H1 (cell line): ENCODE data around the gene PCNX1. TPM values are rescaled to one million over a fixed set of nuclear protein-coding genes. Genes with fewer than 3 reads are reported as not detected.

ENCODE experiments used
- CTCF ChIA-PET: fragments of 300-600 bp; sonication (Branson Sonifier 250); formaldehyde crosslinking; loops from one replicate; lab custom pipeline; 2021; ENCODE audit not compliant: partially characterized antibody; lab: Charles Lee
- POLR2A ChIA-PET: fragments of 300-600 bp; sonication (Branson Sonifier 250); formaldehyde crosslinking; loops from one replicate; lab custom pipeline; 2021; ENCODE audit warnings: inconsistent platforms; ENCODE audit not compliant: partially characterized antibody; lab: Charles Lee
- DNase-seq, 2 experiments: peaks; one replicate each; pipeline versions ENCODE4 v3.0.0 to v3.0.0-alpha.2; 2010 to 2022; ENCODE audit warnings: low spot score in 2 of 2, low read depth in 1 of 2, mixed read lengths in 1 of 2
- FAIRE-seq: peaks from 2 replicates; lab custom pipeline; 2011; peaks lifted over from hg19 to GRCh38; lab: Jason Lieb, UNC
- H2AFZ ChIP-seq: 2 replicates; pipeline ENCODE4 v1.8.1; 2012; ENCODE audit warnings: low read length, inconsistent platforms
- H2AK5ac ChIP-seq: 2 replicates; pipeline ENCODE4 v1.6.1; 2013; ENCODE audit warnings: low read depth, low read length
- H2BK120ac ChIP-seq: replicated peaks from 2 replicates; pipeline ENCODE3; 2013; ENCODE audit warnings: low read depth, low read length, inconsistent platforms
- H2BK12ac ChIP-seq: 2 replicates; pipeline ENCODE4 v1.6.1; 2013; ENCODE audit warnings: low read depth, low read length
- H2BK15ac ChIP-seq: 2 replicates; pipeline ENCODE4 v1.6.1; 2013; ENCODE audit warnings: low read length
- H2BK20ac ChIP-seq: 2 replicates; pipeline ENCODE4 v1.6.1; 2013; ENCODE audit warnings: low read length
- H2BK5ac ChIP-seq: 2 replicates; pipeline ENCODE4 v1.6.1; 2013; ENCODE audit warnings: low read depth, low read length
- H3K14ac ChIP-seq: 2 replicates; pipeline ENCODE4 v1.6.1; 2013; ENCODE audit warnings: inconsistent platforms; ENCODE audit not compliant: insufficient read length
- H3K18ac ChIP-seq: 2 replicates; pipeline ENCODE4 v1.6.1; 2013; ENCODE audit warnings: low read length; ENCODE audit errors: extremely low read depth
- H3K23ac ChIP-seq: 2 replicates; pipeline ENCODE4 v1.6.1; 2013; ENCODE audit warnings: inconsistent platforms; ENCODE audit not compliant: insufficient read length
- H3K23me2 ChIP-seq: 2 replicates; pipeline ENCODE4 v1.6.1; 2013; ENCODE audit warnings: low read depth, low read length
- H3K27ac ChIP-seq: 2 replicates; pipeline ENCODE4 v1.6.1; 2011; ENCODE audit warnings: low read depth, low read length, inconsistent platforms
- H3K27me3 ChIP-seq, 4 experiments: replicated peaks in 1 of 4; 1 replicate in 1 of 4; 2 replicates in 3 of 4; pipeline versions ENCODE4 v1.6.1 to v1.8.1; 2011 to 2013; ENCODE audit warnings: low read length in 3 of 4, mild to moderate bottlenecking in 3 of 4, inconsistent platforms in 2 of 4, mixed read lengths in 2 of 4, moderate library complexity in 1 of 4; ENCODE audit not compliant: control insufficient read depth in 3 of 4, insufficient read depth in 3 of 4; ENCODE audit errors: extremely low read depth in 1 of 4
- H3K36me3 ChIP-seq, 4 experiments: 2 replicates each; pipeline versions ENCODE4 v1.6.1 to v1.8.1; 2011 to 2013; ENCODE audit warnings: mild to moderate bottlenecking in 4 of 4, low read length in 3 of 4, moderate library complexity in 2 of 4, control low read depth in 1 of 4, inconsistent platforms in 1 of 4; ENCODE audit not compliant: insufficient read depth in 4 of 4, control insufficient read depth in 2 of 4
- H3K4ac ChIP-seq: replicated peaks from 2 replicates; pipeline ENCODE3; 2013; ENCODE audit warnings: low read length, low read depth, mixed read lengths, inconsistent platforms; ENCODE audit not compliant: insufficient read length
- H3K4me1 ChIP-seq, 4 experiments: replicated peaks in 1 of 4; 1 replicate in 1 of 4; 2 replicates in 3 of 4; pipeline versions ENCODE4 v1.6.1 to v1.8.1; 2011 to 2013; ENCODE audit warnings: low read length in 3 of 4, inconsistent platforms in 2 of 4, mixed read lengths in 1 of 4; ENCODE audit not compliant: insufficient read depth in 4 of 4, control insufficient read depth in 3 of 4
- H3K4me2 ChIP-seq, 2 experiments: 2 replicates each; pipeline versions ENCODE4 v1.6.1 to v1.8.1; 2011 to 2013; ENCODE audit warnings: low read depth in 2 of 2, low read length in 2 of 2, control low read depth in 1 of 2, inconsistent platforms in 1 of 2, mild to moderate bottlenecking in 1 of 2; ENCODE audit not compliant: insufficient read depth in 1 of 2
- H3K4me3 ChIP-seq, 4 experiments: fragments of 200-600, 300-600 bp in 1 of 4; sonication (generic), shearing (Covaris generic), sonication (Bioruptor Twin) in 1 of 4; 2 replicates each; pipeline versions ENCODE4 v1.5.1 to v1.8.1; 2011 to 2016; ENCODE audit warnings: low read length in 4 of 4, low read depth in 3 of 4, control low read depth in 2 of 4, inconsistent platforms in 2 of 4, mild to moderate bottlenecking in 2 of 4, mixed read lengths in 1 of 4, moderate library complexity in 1 of 4; ENCODE audit not compliant: insufficient read depth in 2 of 4; ENCODE audit errors: extremely low read depth in 1 of 4
- H3K56ac ChIP-seq: replicated peaks from 2 replicates; pipeline ENCODE3; 2013; ENCODE audit warnings: low read depth, mild to moderate bottlenecking, mixed read lengths, low read length, inconsistent platforms; ENCODE audit not compliant: insufficient read length
- H3K79me1 ChIP-seq: 2 replicates; pipeline ENCODE4 v1.6.1; 2013; ENCODE audit warnings: low read depth, low read length, control low read depth
- H3K79me2 ChIP-seq, 2 experiments: 2 replicates each; pipeline versions ENCODE4 v1.6.1 to v1.8.1; 2012 to 2013; ENCODE audit warnings: low read length in 2 of 2, mild to moderate bottlenecking in 2 of 2, inconsistent platforms in 1 of 2; ENCODE audit not compliant: insufficient read depth in 2 of 2, control insufficient read depth in 1 of 2
- H3K9ac ChIP-seq, 4 experiments: replicated peaks in 1 of 4; 1 replicate in 1 of 4; 2 replicates in 3 of 4; pipeline versions ENCODE4 v1.6.1 to v1.8.1; 2011 to 2013; ENCODE audit warnings: low read depth in 3 of 4, low read length in 3 of 4, control low read depth in 2 of 4, mild to moderate bottlenecking in 2 of 4, moderate library complexity in 2 of 4, inconsistent platforms in 1 of 4; ENCODE audit errors: extremely low read depth in 1 of 4
- H3K9me3 ChIP-seq, 2 experiments: 2 replicates each; pipeline versions ENCODE4 v1.6.1 to v1.8.1; 2012 to 2013; ENCODE audit warnings: mild to moderate bottlenecking in 2 of 2, moderate library complexity in 2 of 2, control low read depth in 1 of 2, inconsistent platforms in 1 of 2, low read depth in 1 of 2, low read length in 1 of 2, mixed read lengths in 1 of 2; ENCODE audit not compliant: insufficient read depth in 2 of 2
- H4K20me1 ChIP-seq, 2 experiments: replicated peaks in 1 of 2; 2 replicates each; pipeline versions ENCODE3 to v1.8.1; 2011 to 2013; ENCODE audit warnings: inconsistent platforms in 2 of 2, low read length in 2 of 2, mild to moderate bottlenecking in 1 of 2; ENCODE audit not compliant: insufficient read depth in 2 of 2, control insufficient read depth in 1 of 2
- H4K5ac ChIP-seq: 2 replicates; pipeline ENCODE4 v1.6.1; 2013; ENCODE audit warnings: low read length, low read depth, mixed read lengths, inconsistent platforms; ENCODE audit not compliant: insufficient read length
- H4K8ac ChIP-seq: 2 replicates; pipeline ENCODE4 v1.8.0; 2013; ENCODE audit warnings: mild to moderate bottlenecking, moderate library complexity, low read length, inconsistent platforms; ENCODE audit not compliant: insufficient read depth; ENCODE audit errors: extremely low read depth
- H4K91ac ChIP-seq: replicated peaks from 2 replicates; pipeline ENCODE3; 2013; ENCODE audit warnings: low read length, mixed read lengths, inconsistent platforms; ENCODE audit not compliant: insufficient read length
- EGR1 ChIP-seq: IDR thresholded peaks from 2 replicates; pipeline ENCODE4 v1.6.1; 2011; ENCODE audit warnings: low read depth, low read length, borderline replicate concordance
- POLR2A ChIP-seq, 2 experiments: IDR thresholded peaks; 1 replicate in 1 of 2; 2 replicates in 1 of 2; pipeline ENCODE4 v1.6.1; 2011; ENCODE audit warnings: low read depth in 2 of 2, low read length in 2 of 2, mild to moderate bottlenecking in 2 of 2; ENCODE audit errors: control extremely low read depth in 1 of 2
- TAF1 ChIP-seq: IDR thresholded peaks from 2 replicates; pipeline ENCODE4 v1.6.1; 2011; ENCODE audit warnings: mild to moderate bottlenecking, low read depth, low read length
- WGBS, 2 experiments: shearing (Covaris generic) in 1 of 2; methylation state at CpG; one replicate each; pipeline versions ENCODE4 v1.1.6 to v1.1.7; 2013 to 2015; ENCODE audit warnings: low lambda C conversion rate in 2 of 2, mixed read lengths in 2 of 2, inconsistent platforms in 1 of 2, low coverage in 1 of 2, missing lambda C conversion rate in 1 of 2; ENCODE audit not compliant: insufficient replicate concordance in 2 of 2, insufficient coverage in 1 of 2, insufficient read length in 1 of 2; ENCODE audit errors: extremely low coverage in 1 of 2, missing lambda C conversion rate in 1 of 2; 5-methylcytosine and 5-hydroxymethylcytosine counted together
- polyA plus RNA-seq, 7 experiments: library from polyadenylated mRNA; depleted of rRNA in 3 of 7; stranded (reverse) in 5 of 7; unstranded in 2 of 7; fragments of >200 nt in 5 of 7; fragments of 200-250 nt in 2 of 7; gene quantifications; 1 replicate in 5 of 7; 2 replicates in 1 of 7; 4 replicates in 1 of 7; pipeline versions ENCODE4 v1.2.1 to v1.2.3, GENCODE V29; 2011 to 2013; ENCODE audit warnings: missing spikeins in 2 of 7, mixed read lengths in 2 of 7
- total RNA-seq: library from RNA; stranded (reverse); fragmentation: NEBNext Ultra II Directional; extraction: Animal tissue kit (Norgen Biotek cat#: 25700); gene quantifications from 2 replicates; pipeline ENCODE4 v1.2.1, GENCODE V29; 2021

The PCNX1 gene
- total and polyA plus RNA-seq, 2 of the 8 experiments (the other 6 are each of a cell fraction or from before 2014, with no cell fraction given), result 37.7 to 53.2 TPM

DNA sequence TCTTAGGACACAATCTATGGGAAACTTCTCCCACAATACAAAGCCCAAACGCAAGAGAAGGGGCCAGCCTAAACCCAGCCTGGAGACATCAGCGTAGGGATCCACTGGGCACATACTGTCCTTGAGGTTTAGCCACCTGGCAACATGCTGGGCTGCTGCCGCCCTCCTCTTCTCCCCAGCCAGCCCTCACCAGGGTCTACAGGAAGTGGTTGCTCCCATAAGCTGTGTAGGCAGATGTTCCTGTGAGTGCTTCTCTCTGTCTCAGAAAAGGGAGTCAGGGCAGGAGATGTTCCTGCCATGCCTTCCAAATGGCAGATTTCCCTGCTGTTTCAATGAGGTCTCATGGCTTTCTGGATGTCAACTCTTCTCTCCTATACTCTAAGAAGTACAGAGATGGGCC lies 241.4 kb downstream of the PCNX1 start:
- Histone ChIP-seq H3K79me1 (no peaks in the 10 kb centered on the region), H2BK5ac (no peak overlapping the region), H2BK120ac (no peak overlapping the region), H3K9me3 (peaks cover 31 to 39% of the 10 kb centered on the region in 2 experiments), H3K4me2 (no peak overlapping the region), H3K27me3 (no peaks in the 10 kb centered on the region), H4K20me1 (no peaks in the 10 kb centered on the region), H3K79me2 (no peaks in the 10 kb centered on the region), H4K5ac (no peak overlapping the region), H3K9ac (no peak overlapping the region), H3K18ac (no peak overlapping the region), H3K56ac (no peak overlapping the region), H2AFZ (no peak overlapping the region), H2BK12ac (no peak overlapping the region), H2AK5ac (no peak overlapping the region), H4K8ac (no peak overlapping the region), H2BK15ac (no peak overlapping the region), H3K27ac (no peak overlapping the region), H3K23me2 (no peaks in the 10 kb centered on the region), H3K36me3 (no peaks in the 10 kb centered on the region; a peak in 1 of 8 replicates), H3K14ac (no peak overlapping the region), H3K23ac (no peak overlapping the region), H2BK20ac (no peak overlapping the region), H3K4me3 (no peak overlapping the region), H3K4ac (no peak overlapping the region), H4K91ac (no peak overlapping the region), H3K4me1 (no peaks in the 10 kb centered on the region)
- DNase-seq, result no peak
- POLR2A ChIA-PET, result no interaction called here
- WGBS, 2 experiments, result 100% methylated on average over 3 of the region's 3 CpGs; no CpG with 5 or more reads in 1 of the 2 experiments
- CTCF ChIA-PET, result no interaction called here
- FAIRE-seq, result no peak
- TF ChIP-seq TAF1 (no peak), EGR1 (no peak), POLR2A (IDR thresholded peaks at IDR 0.05; ENCODE audit: control extremely low read depth in 1 of 2, low read depth in 2 of 2, low read length in 2 of 2) (no peak)
